ENCODE measurements around the gene PARD3. TPM values are rescaled to one million over a fixed set of nuclear protein-coding genes. Genes with fewer than 3 reads are reported as not detected.

Gene PARD3
- total RNA-seq, 6 donors from 2014 or later: 30.6 to 108 (median 50.6) TPM

DNA sequence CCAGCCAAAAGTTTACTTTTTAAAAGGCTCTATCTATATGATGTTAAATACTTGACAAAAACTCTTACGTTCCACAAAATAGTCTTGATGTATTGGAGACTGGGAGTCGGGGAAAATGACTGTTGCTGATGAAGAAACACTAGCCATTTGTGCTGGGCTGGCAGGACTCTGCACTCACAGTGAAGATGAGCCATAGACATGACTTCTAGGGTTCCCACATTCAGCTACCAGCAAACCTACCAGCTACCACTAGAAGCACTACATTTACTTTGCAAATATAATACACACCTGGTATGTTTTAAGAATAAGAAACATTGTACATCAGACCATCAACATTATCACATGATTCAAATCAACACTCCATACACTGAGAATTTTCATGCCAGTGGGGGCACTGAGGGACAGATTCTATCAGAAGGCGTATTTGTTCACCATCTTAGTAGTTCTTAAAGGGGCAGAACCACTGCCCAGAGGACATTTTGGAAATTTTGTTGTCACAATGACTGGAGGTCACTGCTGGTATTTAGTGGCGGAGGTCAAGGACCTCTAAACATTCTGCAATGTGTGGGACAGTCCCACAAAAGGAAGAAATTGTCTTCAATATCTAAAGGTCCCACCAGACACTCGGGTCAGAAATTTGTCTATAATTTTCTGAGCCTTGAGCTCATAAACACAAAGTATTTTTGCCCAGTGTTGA is 52.3 kb downstream of the PARD3 start:
- Histone ChIP-seq H3K27ac (no peak overlapping the region), H3K4me3 (no peak overlapping the region), H3K4me1 (peaks cover 23 to 43% (median 36%) of the 10 kb centered on the region in 4 donors), H3K27me3 (no peaks in the 10 kb centered on the region), H3K36me3 (no peaks in the 10 kb centered on the region), H3K9me3 (no peaks in the 10 kb centered on the region)
- TF ChIP-seq, protein P1, sequence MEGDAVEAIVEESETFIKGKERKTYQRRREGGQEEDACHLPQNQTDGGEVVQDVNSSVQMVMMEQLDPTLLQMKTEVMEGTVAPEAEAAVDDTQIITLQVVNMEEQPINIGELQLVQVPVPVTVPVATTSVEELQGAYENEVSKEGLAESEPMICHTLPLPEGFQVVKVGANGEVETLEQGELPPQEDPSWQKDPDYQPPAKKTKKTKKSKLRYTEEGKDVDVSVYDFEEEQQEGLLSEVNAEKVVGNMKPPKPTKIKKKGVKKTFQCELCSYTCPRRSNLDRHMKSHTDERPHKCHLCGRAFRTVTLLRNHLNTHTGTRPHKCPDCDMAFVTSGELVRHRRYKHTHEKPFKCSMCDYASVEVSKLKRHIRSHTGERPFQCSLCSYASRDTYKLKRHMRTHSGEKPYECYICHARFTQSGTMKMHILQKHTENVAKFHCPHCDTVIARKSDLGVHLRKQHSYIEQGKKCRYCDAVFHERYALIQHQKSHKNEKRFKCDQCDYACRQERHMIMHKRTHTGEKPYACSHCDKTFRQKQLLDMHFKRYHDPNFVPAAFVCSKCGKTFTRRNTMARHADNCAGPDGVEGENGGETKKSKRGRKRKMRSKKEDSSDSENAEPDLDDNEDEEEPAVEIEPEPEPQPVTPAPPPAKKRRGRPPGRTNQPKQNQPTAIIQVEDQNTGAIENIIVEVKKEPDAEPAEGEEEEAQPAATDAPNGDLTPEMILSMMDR (IDR thresholded peaks at IDR 0.05): no peak
- TF ChIP-seq EP300 (IDR thresholded peaks at IDR 0.05) (no peak), POLR2AphosphoS5 (IDR thresholded peaks at IDR 0.05) (no peak), POLR2A (IDR thresholded peaks at IDR 0.05) (no peak)
- ATAC-seq (ENCODE audit: low FRiP score in 2 of 2) (no peak), DNase-seq (no peak)
- WGBS, 2 donors: 73 to 82% methylated on average over 5 of the region's 5 CpGs

DNA sequence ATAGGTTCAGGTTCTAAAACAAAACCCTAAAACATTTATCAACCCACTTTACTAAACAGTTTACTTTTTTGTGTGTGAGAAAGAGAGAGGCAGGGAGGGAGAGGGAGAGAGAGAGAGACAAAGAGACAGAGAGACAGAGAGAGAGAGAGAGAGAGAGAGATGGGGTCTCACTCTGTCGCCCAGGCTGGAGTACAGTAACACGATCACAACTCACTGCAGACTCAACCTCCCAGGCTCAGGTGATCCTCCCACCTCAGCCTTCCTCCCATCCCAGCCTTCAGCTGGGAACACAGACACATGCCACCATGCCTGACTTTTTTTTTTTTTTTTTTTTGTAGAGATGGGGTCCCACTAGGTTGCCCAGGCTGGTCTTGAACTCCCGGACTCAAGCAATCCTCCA is 52.9 kb downstream of the PARD3 start:
- no peak for ATAC-seq (ENCODE audit: low FRiP score in 2 of 2)
- Histone ChIP-seq H3K9me3 (no peaks in the 10 kb centered on the region), H3K27ac (no peak overlapping the region), H3K36me3 (no peaks in the 10 kb centered on the region), H3K4me3 (no peak overlapping the region), H3K27me3 (no peaks in the 10 kb centered on the region), H3K4me1 (peaks cover 23 to 43% (median 37%) of the 10 kb centered on the region in 4 donors)
- no peak for TF ChIP-seq POLR2A (IDR thresholded peaks at IDR 0.05)
- no peak for TF ChIP-seq EP300 (IDR thresholded peaks at IDR 0.05)
- TF ChIP-seq, protein P1 (IDR thresholded peaks at IDR 0.05): no peak
- no peak for TF ChIP-seq POLR2AphosphoS5 (IDR thresholded peaks at IDR 0.05)
- WGBS, 2 donors: 93 to 97% methylated on average over 3 of the region's 3 CpGs
- DNase-seq: no peak

DNA sequence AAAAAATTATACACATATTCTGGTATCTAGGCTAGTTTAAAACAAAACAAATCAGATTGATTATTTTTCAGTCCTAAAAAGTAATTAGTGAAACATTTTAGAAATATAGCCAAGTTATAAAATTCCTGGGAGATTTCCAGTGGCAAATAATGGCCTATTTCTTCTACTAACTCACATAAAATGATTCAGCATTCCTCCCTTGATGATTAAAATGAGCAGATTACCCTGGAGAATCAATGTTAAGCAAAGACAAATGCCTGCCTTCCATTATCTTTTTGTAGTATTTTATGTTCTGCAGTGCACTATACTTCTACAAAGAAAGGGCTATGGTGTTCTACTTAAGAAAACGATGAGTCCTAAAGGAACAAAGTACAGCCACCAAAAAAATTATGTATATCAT is 53.6 kb downstream of the PARD3 start:
- H3K27me3 ChIP-seq: no peaks in the 10 kb centered on the region
- DNase-seq: no peak
- whole genome bisulfite sequencing, 2 donors: 85 to 91% methylated on average over 1 of the region's 1 CpG
- no peaks in the 10 kb centered on the region for H3K36me3 ChIP-seq
- H3K4me3 ChIP-seq: no peak overlapping the region
- H3K4me1 ChIP-seq: peaks cover 23 to 43% (median 36%) of the 10 kb centered on the region in 4 donors
- ATAC-seq (ENCODE audit: low FRiP score in 2 of 2): no peak
- TF ChIP-seq EP300 (IDR thresholded peaks at IDR 0.05): no peak
- H3K9me3 ChIP-seq: no peaks in the 10 kb centered on the region
- H3K27ac ChIP-seq: no peak overlapping the region

DNA sequence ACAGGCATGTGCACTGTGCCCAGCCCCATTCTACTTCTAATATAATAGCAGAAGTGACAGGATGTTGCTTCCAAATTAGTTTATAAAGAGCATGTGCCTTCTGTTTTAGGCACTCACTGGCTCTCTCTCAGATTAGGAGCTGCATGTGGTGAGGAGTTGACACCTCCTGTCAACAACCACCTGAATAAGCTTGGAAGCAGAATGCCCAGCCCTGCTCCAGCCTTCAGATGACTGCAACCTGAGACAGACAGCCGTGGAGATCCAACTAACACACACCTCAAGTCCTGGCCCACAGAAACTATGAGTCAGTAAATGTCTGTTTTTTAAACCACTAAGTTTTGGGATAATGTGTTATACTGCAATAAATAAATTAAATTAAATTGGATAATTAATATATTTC is 54.5 kb downstream of the PARD3 start:
- TF ChIP-seq POLR2AphosphoS5 (IDR thresholded peaks at IDR 0.05): no peak
- TF ChIP-seq POLR2A (IDR thresholded peaks at IDR 0.05): no peak
- TF ChIP-seq, protein P1 (IDR thresholded peaks at IDR 0.05): no peak
- no peak for TF ChIP-seq EP300 (IDR thresholded peaks at IDR 0.05)
- no peak overlapping the region for H3K4me3 ChIP-seq
- no peaks in the 10 kb centered on the region for H3K9me3 ChIP-seq
- 71 to 80% methylated on average over 1 of the region's 1 CpG for WGBS, 2 donors
- no peaks in the 10 kb centered on the region for H3K36me3 ChIP-seq
- H3K4me1 ChIP-seq: peaks cover 23 to 35% (median 30%) of the 10 kb centered on the region in 4 donors
- H3K27ac ChIP-seq: no peak overlapping the region
- ATAC-seq (ENCODE audit: low FRiP score in 2 of 2) (no peak), DNase-seq (no peak)
- H3K27me3 ChIP-seq: no peaks in the 10 kb centered on the region

DNA sequence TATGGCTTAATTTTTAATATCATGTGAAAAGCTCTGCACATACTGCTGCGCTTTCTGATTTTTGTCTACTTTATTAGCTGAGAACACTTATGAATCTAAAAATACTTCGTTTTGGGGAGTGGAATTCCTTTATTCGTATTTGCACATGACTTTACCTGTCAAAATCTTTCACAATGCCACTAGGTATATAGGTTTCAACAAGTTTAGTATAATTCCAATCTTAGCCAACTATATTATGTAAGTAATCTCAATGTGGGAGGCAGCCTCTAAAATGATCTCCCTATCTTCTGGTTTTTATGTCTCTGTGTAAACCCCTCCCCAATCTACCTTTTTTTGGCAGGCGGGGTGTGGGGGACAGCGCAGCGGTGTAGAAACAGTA is 55.3 kb downstream of the PARD3 start:
- TF ChIP-seq, protein P1 (IDR thresholded peaks at IDR 0.05): no peak
- TF ChIP-seq EP300 (IDR thresholded peaks at IDR 0.05) (no peak), POLR2A (IDR thresholded peaks at IDR 0.05) (no peak), POLR2AphosphoS5 (IDR thresholded peaks at IDR 0.05) (no peak)
- no peak for DNase-seq
- H3K4me3 ChIP-seq: no peak overlapping the region
- ATAC-seq (ENCODE audit: low FRiP score in 2 of 2): no peak
- peaks cover 19 to 33% (median 27%) of the 10 kb centered on the region in 4 donors for H3K4me1 ChIP-seq
- 74 to 76% methylated on average over 6 of the region's 6 CpGs for WGBS, 2 donors
- H3K27ac ChIP-seq: peak overlapping the region in 1 of 4 donors; percentile 6
- H3K36me3 ChIP-seq: no peaks in the 10 kb centered on the region
- H3K27me3 ChIP-seq: no peaks in the 10 kb centered on the region
- H3K9me3 ChIP-seq: no peaks in the 10 kb centered on the region
